B cell (primary cell): ENCODE data around the gene DUOXA2. TPM values are rescaled to one million over a fixed set of nuclear protein-coding genes. Genes with fewer than 3 reads are reported as not detected.
A peak's percentile ranks its signal among the peaks of the same experiment; 100 is the strongest.

ENCODE experiments used
- ATAC-seq: fragments of 200-7000 bp; cut with Tn5 transposase; one replicate; pipeline ENCODE4 v1.10.0; 2021; ENCODE audit warnings: low read depth, mild to moderate bottlenecking, moderate number of reproducible peaks, moderate library complexity
- CTCF ChIA-PET: fragments of 350-600 bp; sonication (Branson Sonifier 250); formaldehyde crosslinking; loops from one replicate; lab custom pipeline; 2021; ENCODE audit warnings: antibody characterized with exemption, inconsistent platforms; lab: Charles Lee
- POLR2A ChIA-PET: fragments of 350-600 bp; sonication (Branson Sonifier 250); formaldehyde crosslinking; loops from one replicate; lab custom pipeline; 2021; ENCODE audit warnings: antibody characterized with exemption; lab: Charles Lee
- DNase-seq: peaks from one replicate; pipeline ENCODE4 v3.0.0; 2013
- H2AFZ ChIP-seq: 2 replicates; pipeline ENCODE4 v1.6.1; 2012; ENCODE audit warnings: mild to moderate bottlenecking, low read depth, low read length; ENCODE audit not compliant: insufficient read depth, poor library complexity, severe bottlenecking
- H3K27ac ChIP-seq, 2 donors: 1 replicate in 1 of 2; 2 replicates in 1 of 2; pipeline ENCODE4 v1.5.1; 2012 to 2013; ENCODE audit warnings: low read length in 2 of 2, mild to moderate bottlenecking in 2 of 2, moderate library complexity in 1 of 2
- H3K27me3 ChIP-seq, 4 experiments: fragments of 200-600 bp in 1 of 4; sonication (generic) in 1 of 4; replicated peaks in 1 of 4; 1 replicate in 2 of 4; 2 replicates in 2 of 4; pipeline versions ENCODE4 v1.6.1 to v1.7.0; 2013 to 2016; ENCODE audit warnings: low read length in 3 of 4, mild to moderate bottlenecking in 2 of 4, mixed read lengths in 1 of 4, moderate library complexity in 1 of 4; ENCODE audit not compliant: insufficient read depth in 4 of 4, control insufficient read depth in 3 of 4; ENCODE audit errors: control extremely low read depth in 1 of 4
- H3K36me3 ChIP-seq, 2 experiments: replicated peaks in 1 of 2; 1 replicate in 1 of 2; 2 replicates in 1 of 2; pipeline versions ENCODE4 v1.6.1 to v1.7.1; 2013; ENCODE audit warnings: low read length in 1 of 2; ENCODE audit not compliant: insufficient read depth in 2 of 2, control insufficient read depth in 1 of 2; ENCODE audit errors: control extremely low read depth in 1 of 2, extremely low read depth in 1 of 2
- H3K4me1 ChIP-seq, 2 donors: fragments of 200-600 bp in 1 of 2; sonication (generic) in 1 of 2; 1 replicate in 1 of 2; 2 replicates in 1 of 2; pipeline versions ENCODE4 v1.5.1 to v1.6.1; 2013 to 2017; ENCODE audit warnings: low read length in 2 of 2; ENCODE audit not compliant: control insufficient read depth in 2 of 2, insufficient read depth in 2 of 2
- H3K4me2 ChIP-seq: replicated peaks from 2 replicates; pipeline ENCODE3; 2012; ENCODE audit warnings: mild to moderate bottlenecking, low read depth, low read length; ENCODE audit not compliant: poor library complexity, severe bottlenecking
- H3K4me3 ChIP-seq, 5 experiments: fragments of 200-600 bp in 1 of 5; sonication (generic) in 1 of 5; 1 replicate in 3 of 5; 2 replicates in 2 of 5; pipeline versions ENCODE4 v1.5.1 to v1.7.0; 2011 to 2016; ENCODE audit warnings: low read length in 4 of 5, mild to moderate bottlenecking in 4 of 5, low read depth in 2 of 5, control low read depth in 1 of 5, moderate library complexity in 1 of 5; ENCODE audit not compliant: insufficient read depth in 1 of 5; ENCODE audit errors: control extremely low read depth in 1 of 5, extremely low read depth in 1 of 5
- H3K79me2 ChIP-seq: fragments of 200-600 bp; sonication (generic); one replicate; pipeline ENCODE4 v1.6.0; 2016; ENCODE audit warnings: low read length; ENCODE audit not compliant: control insufficient read depth, insufficient read depth
- H3K9ac ChIP-seq: fragments of 200-600 bp; sonication (generic); 2 replicates; pipeline ENCODE4 v1.6.1; 2017; ENCODE audit warnings: mild to moderate bottlenecking, low read length, moderate library complexity
- H3K9me3 ChIP-seq, 3 donors: one replicate each; pipeline versions ENCODE4 v1.6.1 to v1.7.1; 2013; ENCODE audit warnings: low read length in 2 of 3; ENCODE audit not compliant: control insufficient read depth in 2 of 3, insufficient read depth in 1 of 3; ENCODE audit errors: control extremely low read depth in 1 of 3
- H4K20me1 ChIP-seq: 2 replicates; pipeline ENCODE4 v1.6.0; 2012; ENCODE audit warnings: mild to moderate bottlenecking, low read length; ENCODE audit not compliant: insufficient read depth, control insufficient read depth, poor library complexity, severe bottlenecking
- H3K27ac Mint-ChIP-seq: one replicate; pipeline ENCODE4 v1.8.0; 2021; ENCODE audit warnings: mixed read lengths
- H3K27me3 Mint-ChIP-seq: one replicate; pipeline ENCODE4 v1.8.0; 2021; ENCODE audit warnings: mixed read lengths
- H3K4me1 Mint-ChIP-seq: one replicate; pipeline ENCODE4 v1.8.0; 2021; ENCODE audit warnings: mixed read lengths
- H3K4me3 Mint-ChIP-seq: one replicate; pipeline ENCODE4 v1.8.0; 2021; ENCODE audit warnings: mixed read lengths
- H3K9me3 Mint-ChIP-seq: one replicate; pipeline ENCODE4 v1.8.0; 2022; ENCODE audit warnings: mixed read lengths; ENCODE audit not compliant: insufficient read depth
- EZH2 ChIP-seq: IDR thresholded peaks from 2 replicates; pipeline ENCODE4 v1.6.1; 2012; ENCODE audit warnings: borderline replicate concordance, low read depth, mild to moderate bottlenecking, moderate library complexity, low read length; ENCODE audit not compliant: insufficient read depth, poor library complexity, severe bottlenecking
- WGBS: methylation state at CpG from one replicate; pipeline ENCODE4 v1.1.5; 2013; ENCODE audit warnings: missing lambda C conversion rate; ENCODE audit not compliant: insufficient coverage; 5-methylcytosine and 5-hydroxymethylcytosine counted together
- intact Hi-C: fragments of 100-400 bp; cut with micrococcal nuclease; formaldehyde crosslinking; loops from one replicate; pipeline ENCODE4 v1.10.0; 2022
- polyA plus RNA-seq: library from polyadenylated mRNA; depleted of rRNA; stranded (reverse); fragments of >200 nt; gene quantifications from 2 replicates; pipeline ENCODE4 v1.2.3, GENCODE V29; 2012
- total RNA-seq, 2 donors: library from RNA; stranded (reverse); fragments of 120-200 nt in 1 of 2; gene quantifications; 1 replicate in 1 of 2; 2 replicates in 1 of 2; pipeline versions ENCODE4 v1.2.3 to v1.2.4, GENCODE V29; 2013 to 2022
- TF ChIP-seq, protein P1 (sequence below): fragments of 200-600 bp; IDR thresholded peaks from one replicate; pipeline ENCODE4 v1.8.0; 2022; ENCODE audit warnings: antibody characterized with exemption, mild to moderate bottlenecking

Gene DUOXA2
- total and polyA plus RNA-seq, 2 donors (not counting 1 experiment from before 2014, with no cell fraction given): not detected

DNA sequence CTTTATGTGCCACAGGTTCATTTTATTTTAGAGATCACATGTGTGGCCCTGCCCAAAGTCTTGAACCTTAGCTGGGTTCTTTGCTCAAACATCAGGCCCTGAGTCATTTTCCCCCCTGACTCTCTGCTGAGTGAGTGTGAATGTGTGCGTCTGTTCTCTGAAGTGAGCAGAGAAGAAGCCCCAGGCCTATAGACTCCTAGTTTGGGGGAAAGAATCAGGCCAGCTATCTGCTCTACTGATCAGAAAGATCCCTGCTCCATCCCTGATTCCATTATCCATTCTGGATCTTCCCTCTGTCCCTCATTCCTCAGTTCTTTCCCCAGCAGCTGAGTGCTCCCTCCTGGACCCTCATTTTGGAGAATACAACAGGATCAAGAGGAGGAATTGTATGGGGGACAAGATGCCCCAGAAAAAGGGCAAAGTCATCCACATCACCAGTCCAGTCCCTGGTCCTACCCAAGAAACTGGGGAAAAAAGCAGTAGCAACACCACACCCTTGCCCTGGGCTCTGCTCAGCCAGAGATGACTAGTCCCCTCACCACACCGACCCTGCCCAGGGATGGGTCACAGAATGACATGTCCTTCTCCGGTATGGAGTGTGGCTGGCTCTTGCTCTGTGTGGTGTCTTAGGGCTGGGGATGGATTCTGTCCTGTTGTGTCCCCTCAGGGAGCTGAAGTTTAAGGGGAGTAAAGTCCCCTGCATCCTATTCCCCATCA, 18.9 kb downstream of the DUOXA2 start:
- H3K27me3 Mint-ChIP-seq: peaks cover 66% of the 10 kb centered on the region
- Histone ChIP-seq H3K27ac (no peak overlapping the region), H3K36me3 (no peaks in the 10 kb centered on the region), H3K4me3 (no peak overlapping the region), H3K4me1 (peaks cover 27 to 37% of the 10 kb centered on the region in 2 donors), H3K27me3 (peaks cover 0 to 74% (median 40%) of the 10 kb centered on the region in 4 experiments), H2AFZ (no peak overlapping the region), H3K4me2 (no peak overlapping the region), H3K79me2 (no peaks in the 10 kb centered on the region), H3K9ac (no peak overlapping the region), H3K9me3 (peaks cover 0 to 11% (median 0%) of the 10 kb centered on the region in 3 donors), H4K20me1 (no peaks in the 10 kb centered on the region)
- CTCF ChIA-PET: interaction anchor here (0.8 to 6.1 kb wide), 6 partner anchors 9 to 164 kb away, joined by 3 to 33 read pairs (median 3); no protein-coding TSS in a partner anchor
- ATAC-seq (no peak), DNase-seq (no peak)
- TF ChIP-seq, protein P1, sequence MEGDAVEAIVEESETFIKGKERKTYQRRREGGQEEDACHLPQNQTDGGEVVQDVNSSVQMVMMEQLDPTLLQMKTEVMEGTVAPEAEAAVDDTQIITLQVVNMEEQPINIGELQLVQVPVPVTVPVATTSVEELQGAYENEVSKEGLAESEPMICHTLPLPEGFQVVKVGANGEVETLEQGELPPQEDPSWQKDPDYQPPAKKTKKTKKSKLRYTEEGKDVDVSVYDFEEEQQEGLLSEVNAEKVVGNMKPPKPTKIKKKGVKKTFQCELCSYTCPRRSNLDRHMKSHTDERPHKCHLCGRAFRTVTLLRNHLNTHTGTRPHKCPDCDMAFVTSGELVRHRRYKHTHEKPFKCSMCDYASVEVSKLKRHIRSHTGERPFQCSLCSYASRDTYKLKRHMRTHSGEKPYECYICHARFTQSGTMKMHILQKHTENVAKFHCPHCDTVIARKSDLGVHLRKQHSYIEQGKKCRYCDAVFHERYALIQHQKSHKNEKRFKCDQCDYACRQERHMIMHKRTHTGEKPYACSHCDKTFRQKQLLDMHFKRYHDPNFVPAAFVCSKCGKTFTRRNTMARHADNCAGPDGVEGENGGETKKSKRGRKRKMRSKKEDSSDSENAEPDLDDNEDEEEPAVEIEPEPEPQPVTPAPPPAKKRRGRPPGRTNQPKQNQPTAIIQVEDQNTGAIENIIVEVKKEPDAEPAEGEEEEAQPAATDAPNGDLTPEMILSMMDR: no peak
- TF ChIP-seq EZH2: no peak
- no peak overlapping the region for H3K4me3 Mint-ChIP-seq
- no CpG with 5 or more reads among the region's 3 CpGs for WGBS
- intact Hi-C loops: no loop called here
- H3K27ac Mint-ChIP-seq: no peak overlapping the region
- no peaks in the 10 kb centered on the region for H3K9me3 Mint-ChIP-seq
- H3K4me1 Mint-ChIP-seq: peaks cover 21% of the 10 kb centered on the region
- POLR2A ChIA-PET: no interaction called here

DNA sequence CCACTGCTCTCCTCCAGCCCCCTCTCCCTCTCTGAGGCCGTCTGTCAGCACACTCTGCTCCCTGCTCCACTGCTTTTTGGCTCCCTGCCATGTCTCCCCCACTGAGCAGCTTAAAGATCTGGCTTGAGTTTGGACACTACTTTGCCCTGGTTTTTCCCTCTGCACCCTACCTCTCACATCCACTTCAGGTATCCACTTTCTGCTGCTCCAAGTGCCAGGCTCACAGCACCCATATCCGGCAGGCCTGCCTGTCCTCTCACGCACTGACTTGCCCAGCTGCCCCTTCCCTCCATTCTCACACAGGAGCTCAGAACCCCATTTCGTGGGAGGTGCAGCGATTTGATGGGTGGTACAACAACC, 19.4 kb downstream of the DUOXA2 start:
- peaks cover 0 to 74% (median 36%) of the 10 kb centered on the region in 4 experiments for H3K27me3 ChIP-seq

More for the DNA sequence above, 19.4 kb downstream of the DUOXA2 start:
- no peak overlapping the region for H3K27ac Mint-ChIP-seq
- intact Hi-C loops: no loop called here
- DNase-seq (no peak), ATAC-seq (no peak)
- Histone ChIP-seq H4K20me1 (no peaks in the 10 kb centered on the region), H3K9me3 (peaks cover 0 to 11% (median 0%) of the 10 kb centered on the region in 3 donors), H3K27ac (no peak overlapping the region), H3K4me1 (peaks cover 27 to 35% of the 10 kb centered on the region in 2 donors), H3K4me3 (no peak overlapping the region), H3K9ac (no peak overlapping the region), H3K4me2 (no peak overlapping the region), H3K36me3 (no peaks in the 10 kb centered on the region), H2AFZ (no peak overlapping the region), H3K79me2 (no peaks in the 10 kb centered on the region)
- ChIA-PET POLR2A (no interaction called here), CTCF (interaction anchor here (1.3 to 6.1 kb wide), 3 partner anchors 12 to 52 kb away, joined by 3 to 33 read pairs (median 3); no protein-coding TSS in a partner anchor)
- H3K27me3 Mint-ChIP-seq: peaks cover 66% of the 10 kb centered on the region
- peaks cover 17% of the 10 kb centered on the region for H3K4me1 Mint-ChIP-seq
- WGBS: 72% methylated on average over 3 of the region's 5 CpGs
- H3K9me3 Mint-ChIP-seq: no peaks in the 10 kb centered on the region
- peak overlapping the region; percentile 5 for H3K4me3 Mint-ChIP-seq
- TF ChIP-seq EZH2: no peak
- TF ChIP-seq, protein P1: no peak
